SKM-1 (cell line): ENCODE measurements around the gene KIN.
"Not testable (repeated sequence)": the region's sequence is repeated elsewhere in the genome, so short reads cannot be mapped to it uniquely, and the experiment has no call there.

Experiments
- DNase-seq: peaks from one replicate; lab custom pipeline; 2025; ENCODE audit not compliant: unreplicated experiment; lab: John Stamatoyannopoulos, UW

KIN gene

GRCh38 chr10:7795605-7796004 is 7.8 kb upstream of the KIN start:
- no peak for DNase-seq

- no peak for DNase-seq
Measured at GRCh38 chr10:7794251-7795026, 6.6 kb upstream of the KIN start.

- no peak for DNase-seq
Measured at GRCh38 chr10:7792541-7792940, 4.7 kb upstream of the KIN start.

GRCh38 chr10:7789390-7789789 is 1.6 kb upstream of the KIN start:
- no peak for DNase-seq

- no peak for DNase-seq
Measured at GRCh38 chr10:7788639-7789286, 970 bp upstream of the KIN start.

GRCh38 chr10:7787150-7787856 is 490 bp downstream of the KIN start:
- no peak for DNase-seq

GRCh38 chr10:7786430-7786829 is 1.4 kb downstream of the KIN start:
- no peak for DNase-seq

GRCh38 chr10:7782194-7782593 is 5.6 kb downstream of the KIN start:
- not testable (repeated sequence) for DNase-seq

GRCh38 chr10:7776777-7777176 is 11.0 kb downstream of the KIN start:
- DNase-seq, result no peak

- DNase-seq, result no peak
Measured at GRCh38 chr10:7773845-7774801, 13.7 kb downstream of the KIN start.

- no peak for DNase-seq
Measured at GRCh38 chr10:7768417-7768816, 19.4 kb downstream of the KIN start.

- DNase-seq, result no peak
Measured at GRCh38 chr10:7767209-7767608, 20.6 kb downstream of the KIN start.

GRCh38 chr10:7766241-7766640 is 21.6 kb downstream of the KIN start:
- no peak for DNase-seq

- DNase-seq, result no peak
Measured at GRCh38 chr10:7763929-7764328, 23.9 kb downstream of the KIN start.

- DNase-seq, result no peak
Measured at GRCh38 chr10:7756360-7756992, 31.3 kb downstream of the KIN start.

- no peak for DNase-seq
Measured at GRCh38 chr10:7755103-7755502, 32.7 kb downstream of the KIN start.

GRCh38 chr10:7752251-7752650 is 35.5 kb downstream of the KIN start:
- no peak for DNase-seq

- DNase-seq, result no peak
Measured at GRCh38 chr10:7750222-7750621, 37.6 kb downstream of the KIN start.

- not testable (repeated sequence) for DNase-seq
Measured at GRCh38 chr10:7748637-7749036, 39.2 kb downstream of the KIN start.

GRCh38 chr10:7744307-7744706 is 43.5 kb downstream of the KIN start:
- DNase-seq, result no peak
